ENCODE measurements around the gene FOXJ1.

Gene FOXJ1

GRCh38 chr17:76154936-76155845 lies 14.1 kb upstream of the FOXJ1 start:
- Histone ChIP-seq H3K4me3 (ENCODE audit: low read length) (no peak overlapping the region), H3K4me1 (ENCODE audit: control insufficient read depth, insufficient read depth, low read length) (peaks cover 6% of the 10 kb centered on the region), H3K9ac (ENCODE audit: low read length) (no peak overlapping the region), H3K27me3 (ENCODE audit: control insufficient read depth, insufficient read depth, low read length) (no peaks in the 10 kb centered on the region), H3K27ac (ENCODE audit: low read depth, low read length) (no peak overlapping the region), H3K36me3 (ENCODE audit: control insufficient read depth, insufficient read depth, low read length) (peaks cover 4% of the 10 kb centered on the region)

GRCh38 chr17:76154292-76154691 lies 13.2 kb upstream of the FOXJ1 start:
- Histone ChIP-seq H3K27me3 (ENCODE audit: control insufficient read depth, insufficient read depth, low read length) (no peaks in the 10 kb centered on the region), H3K27ac (ENCODE audit: low read depth, low read length) (no peak overlapping the region), H3K9ac (ENCODE audit: low read length) (no peak overlapping the region), H3K4me3 (ENCODE audit: low read length) (no peak overlapping the region), H3K36me3 (ENCODE audit: control insufficient read depth, insufficient read depth, low read length) (peaks cover 4% of the 10 kb centered on the region), H3K4me1 (ENCODE audit: control insufficient read depth, insufficient read depth, low read length) (peaks cover 8% of the 10 kb centered on the region)

GRCh38 chr17:76153640-76154039 lies 12.6 kb upstream of the FOXJ1 start:
- H3K27ac ChIP-seq (ENCODE audit: low read depth, low read length): peak overlapping the region; percentile 35
- H3K4me1 ChIP-seq (ENCODE audit: control insufficient read depth, insufficient read depth, low read length): peaks cover 8% of the 10 kb centered on the region
- no peaks in the 10 kb centered on the region for H3K27me3 ChIP-seq (ENCODE audit: control insufficient read depth, insufficient read depth, low read length)
- H3K9ac ChIP-seq (ENCODE audit: low read length): no peak overlapping the region
- H3K4me3 ChIP-seq (ENCODE audit: low read length): no peak overlapping the region
- H3K36me3 ChIP-seq (ENCODE audit: control insufficient read depth, insufficient read depth, low read length): peaks cover 4% of the 10 kb centered on the region

GRCh38 chr17:76153202-76153601 lies 12.2 kb upstream of the FOXJ1 start:
- H3K27ac ChIP-seq (ENCODE audit: low read depth, low read length): peak overlapping the region; percentile 35

GRCh38 chr17:76152591-76152990 lies 11.5 kb upstream of the FOXJ1 start:
- H3K36me3 ChIP-seq (ENCODE audit: control insufficient read depth, insufficient read depth, low read length): no peaks in the 10 kb centered on the region
- no peak overlapping the region for H3K9ac ChIP-seq (ENCODE audit: low read length)
- peaks cover 8% of the 10 kb centered on the region for H3K4me1 ChIP-seq (ENCODE audit: control insufficient read depth, insufficient read depth, low read length)
- no peak overlapping the region for H3K27ac ChIP-seq (ENCODE audit: low read depth, low read length)
- H3K27me3 ChIP-seq (ENCODE audit: control insufficient read depth, insufficient read depth, low read length): no peaks in the 10 kb centered on the region
- no peak overlapping the region for H3K4me3 ChIP-seq (ENCODE audit: low read length)

More at GRCh38 chr17:76153202-76153601, 12.2 kb upstream of the FOXJ1 start:
- no peak overlapping the region for H3K4me3 ChIP-seq (ENCODE audit: low read length)
- H3K36me3 ChIP-seq (ENCODE audit: control insufficient read depth, insufficient read depth, low read length): peaks cover 4% of the 10 kb centered on the region
- H3K27me3 ChIP-seq (ENCODE audit: control insufficient read depth, insufficient read depth, low read length): no peaks in the 10 kb centered on the region
- H3K4me1 ChIP-seq (ENCODE audit: control insufficient read depth, insufficient read depth, low read length): peaks cover 8% of the 10 kb centered on the region
- no peak overlapping the region for H3K9ac ChIP-seq (ENCODE audit: low read length)

GRCh38 chr17:76151896-76152454 lies 10.9 kb upstream of the FOXJ1 start:
- no peak overlapping the region for H3K27ac ChIP-seq (ENCODE audit: low read depth, low read length)

GRCh38 chr17:76150712-76151622 lies 9.9 kb upstream of the FOXJ1 start:
- Histone ChIP-seq H3K36me3 (ENCODE audit: control insufficient read depth, insufficient read depth, low read length) (no peaks in the 10 kb centered on the region), H3K4me1 (ENCODE audit: control insufficient read depth, insufficient read depth, low read length) (peaks cover 8% of the 10 kb centered on the region), H3K9ac (ENCODE audit: low read length) (no peak overlapping the region), H3K4me3 (ENCODE audit: low read length) (no peak overlapping the region), H3K27me3 (ENCODE audit: control insufficient read depth, insufficient read depth, low read length) (no peaks in the 10 kb centered on the region), H3K27ac (ENCODE audit: low read depth, low read length) (peak overlapping the region; percentile 46)

More at GRCh38 chr17:76151896-76152454, 10.9 kb upstream of the FOXJ1 start:
- Histone ChIP-seq H3K9ac (ENCODE audit: low read length) (no peak overlapping the region), H3K27me3 (ENCODE audit: control insufficient read depth, insufficient read depth, low read length) (no peaks in the 10 kb centered on the region), H3K4me3 (ENCODE audit: low read length) (no peak overlapping the region), H3K36me3 (ENCODE audit: control insufficient read depth, insufficient read depth, low read length) (no peaks in the 10 kb centered on the region), H3K4me1 (ENCODE audit: control insufficient read depth, insufficient read depth, low read length) (peaks cover 8% of the 10 kb centered on the region)

GRCh38 chr17:76149214-76149613 lies 8.2 kb upstream of the FOXJ1 start:
- Histone ChIP-seq H3K4me3 (ENCODE audit: low read length) (no peak overlapping the region), H3K27ac (ENCODE audit: low read depth, low read length) (no peak overlapping the region), H3K9ac (ENCODE audit: low read length) (no peak overlapping the region), H3K27me3 (ENCODE audit: control insufficient read depth, insufficient read depth, low read length) (no peaks in the 10 kb centered on the region), H3K36me3 (ENCODE audit: control insufficient read depth, insufficient read depth, low read length) (no peaks in the 10 kb centered on the region), H3K4me1 (ENCODE audit: control insufficient read depth, insufficient read depth, low read length) (peaks cover 8% of the 10 kb centered on the region)

- Histone ChIP-seq H3K27ac (ENCODE audit: low read depth, low read length) (no peak overlapping the region), H3K36me3 (ENCODE audit: control insufficient read depth, insufficient read depth, low read length) (no peaks in the 10 kb centered on the region), H3K9ac (ENCODE audit: low read length) (no peak overlapping the region), H3K4me3 (ENCODE audit: low read length) (no peak overlapping the region), H3K27me3 (ENCODE audit: control insufficient read depth, insufficient read depth, low read length) (no peaks in the 10 kb centered on the region), H3K4me1 (ENCODE audit: control insufficient read depth, insufficient read depth, low read length) (peaks cover 8% of the 10 kb centered on the region)
Observed at GRCh38 chr17:76148015-76148326, 6.9 kb upstream of the FOXJ1 start.

GRCh38 chr17:76147211-76148014 lies 6.4 kb upstream of the FOXJ1 start:
- Histone ChIP-seq H3K9ac (ENCODE audit: low read length) (no peak overlapping the region), H3K27me3 (ENCODE audit: control insufficient read depth, insufficient read depth, low read length) (no peaks in the 10 kb centered on the region), H3K4me1 (ENCODE audit: control insufficient read depth, insufficient read depth, low read length) (peaks cover 8% of the 10 kb centered on the region), H3K27ac (ENCODE audit: low read depth, low read length) (no peak overlapping the region), H3K36me3 (ENCODE audit: control insufficient read depth, insufficient read depth, low read length) (no peaks in the 10 kb centered on the region), H3K4me3 (ENCODE audit: low read length) (no peak overlapping the region)

GRCh38 chr17:76146053-76146851 lies 5.2 kb upstream of the FOXJ1 start:
- Histone ChIP-seq H3K9ac (ENCODE audit: low read length) (no peak overlapping the region), H3K27me3 (ENCODE audit: control insufficient read depth, insufficient read depth, low read length) (no peaks in the 10 kb centered on the region), H3K36me3 (ENCODE audit: control insufficient read depth, insufficient read depth, low read length) (no peaks in the 10 kb centered on the region), H3K4me1 (ENCODE audit: control insufficient read depth, insufficient read depth, low read length) (peaks cover 8% of the 10 kb centered on the region), H3K27ac (ENCODE audit: low read depth, low read length) (no peak overlapping the region), H3K4me3 (ENCODE audit: low read length) (no peak overlapping the region)

Data from rectal smooth muscle tissue (tissue), 1 donor.